Aorta (tissue), 5 donors: ENCODE data around the gene MMD. TPM values are rescaled to one million over a fixed set of nuclear protein-coding genes. Genes with fewer than 3 reads are reported as not detected.

Experiments used
- ATAC-seq: fragments of 200-7000 bp; cut with Tn5 transposase; one replicate; pipeline ENCODE4 v1.9.1; 2022; ENCODE audit warnings: moderate library complexity; ENCODE audit not compliant: low FRiP score
- DNase-seq, 2 donors: peaks; one replicate each; pipeline ENCODE4 v3.0.0-alpha.2; 2020
- H3K27ac ChIP-seq, 2 donors: one replicate each; pipeline ENCODE4 v1.5.1; 2013; ENCODE audit warnings: low read length in 2 of 2, mild to moderate bottlenecking in 2 of 2, moderate library complexity in 2 of 2, control low read depth in 1 of 2, inconsistent platforms in 1 of 2, low read depth in 1 of 2
- H3K27me3 ChIP-seq, 2 donors: one replicate each; pipeline ENCODE4 v1.6.1; 2013; ENCODE audit warnings: control low read depth in 1 of 2, low read length in 1 of 2, mild to moderate bottlenecking in 1 of 2, moderate library complexity in 1 of 2; ENCODE audit not compliant: insufficient read depth in 2 of 2, control insufficient read depth in 1 of 2
- H3K36me3 ChIP-seq, 2 donors: one replicate each; pipeline ENCODE4 v1.6.1; 2013; ENCODE audit warnings: control low read depth in 1 of 2, low read length in 1 of 2, mild to moderate bottlenecking in 1 of 2; ENCODE audit not compliant: insufficient read depth in 2 of 2, control insufficient read depth in 1 of 2
- H3K4me1 ChIP-seq, 2 donors: one replicate each; pipeline ENCODE4 v1.6.1; 2013; ENCODE audit warnings: low read length in 2 of 2, control low read depth in 1 of 2, mild to moderate bottlenecking in 1 of 2, moderate library complexity in 1 of 2; ENCODE audit not compliant: insufficient read depth in 2 of 2, control insufficient read depth in 1 of 2
- H3K4me3 ChIP-seq, 2 donors: one replicate each; pipeline ENCODE4 v1.5.1; 2013; ENCODE audit warnings: low read length in 2 of 2, control low read depth in 1 of 2, mild to moderate bottlenecking in 1 of 2
- H3K9me3 ChIP-seq: one replicate; pipeline ENCODE4 v1.6.1; 2013; ENCODE audit warnings: mild to moderate bottlenecking, low read length; ENCODE audit not compliant: control insufficient read depth
- WGBS, 2 donors: extraction: QIAGEN DNeasy Blood & Tissue Kit; methylation state at CpG; one replicate each; pipeline ENCODE4 v1.1.7; 2013; 5-methylcytosine and 5-hydroxymethylcytosine counted together
- intact Hi-C, 2 donors: fragments of 100-400 bp; cut with DNase I; formaldehyde crosslinking; loops; one replicate each; pipeline versions ENCODE4 v1.14.2 to v1.15.0; 2022
- polyA plus RNA-seq, 2 donors: library from polyadenylated mRNA; stranded (reverse); fragments of 200-250 nt; gene quantifications; one replicate each; pipeline ENCODE4 v1.2.3, GENCODE V29; 2013
- total RNA-seq, 2 donors: library from RNA; stranded (reverse); fragmentation: NEBNext Ultra II Directional; extraction: Animal tissue kit (Norgen Biotek cat#: 25700); gene quantifications; one replicate each; pipeline ENCODE4 v1.2.1, GENCODE V29; 2021
- donor health status: healthy with polysubstance abuse.
- donor health status: Bipolar disorder and iron deficiency.
- donor health status: DM: no; HTN: no; CAD: no.
- donor health status: DM: no; HTN: no; CAD: no.
- donor health status: DM: yes; HTN: yes; CAD: no.

Gene MMD
- total and polyA plus RNA-seq, 4 donors = 3.3 to 13.9 (median 11.1) TPM

- Histone ChIP-seq H3K36me3 (no peaks in the 10 kb centered on the region), H3K4me1 (no peaks in the 10 kb centered on the region), H3K4me3 (no peak overlapping the region), H3K9me3 (no peaks in the 10 kb centered on the region), H3K27ac (no peak overlapping the region), H3K27me3 (no peaks in the 10 kb centered on the region)
- 90 to 91% methylated on average over 6 of the region's 6 CpGs for WGBS, 2 donors
- DNase-seq (no peak), ATAC-seq (no peak)
- intact Hi-C loops = no loop called here
Measured at GRCh38 chr17:55456307-55457240, 34.9 kb upstream of the MMD start.

GRCh38 chr17:55454906-55455474 lies 33.4 kb upstream of the MMD start:
- H3K36me3 ChIP-seq = no peaks in the 10 kb centered on the region
- no peaks in the 10 kb centered on the region for H3K27me3 ChIP-seq
- no peak overlapping the region for H3K4me3 ChIP-seq
- H3K9me3 ChIP-seq = no peaks in the 10 kb centered on the region
- no peak overlapping the region for H3K27ac ChIP-seq
- intact Hi-C loops = no loop called here
- DNase-seq = no peak
- ATAC-seq = peak; percentile 58
- H3K4me1 ChIP-seq = no peaks in the 10 kb centered on the region
- 81 to 85% methylated on average over 4 of the region's 4 CpGs for WGBS, 2 donors

- ATAC-seq (no peak), DNase-seq (peak in 1 of 2 donors; percentile 67)
- H3K27me3 ChIP-seq = no peaks in the 10 kb centered on the region
- WGBS, 2 donors = 41 to 46% methylated on average over 6 of the region's 6 CpGs
- intact Hi-C loops = no loop called here
- no peak overlapping the region for H3K4me3 ChIP-seq
- H3K27ac ChIP-seq = no peak overlapping the region
- H3K4me1 ChIP-seq = no peaks in the 10 kb centered on the region
- no peaks in the 10 kb centered on the region for H3K36me3 ChIP-seq
- H3K9me3 ChIP-seq = no peaks in the 10 kb centered on the region
Measured at GRCh38 chr17:55453839-55454557, 32.4 kb upstream of the MMD start.

DNA sequence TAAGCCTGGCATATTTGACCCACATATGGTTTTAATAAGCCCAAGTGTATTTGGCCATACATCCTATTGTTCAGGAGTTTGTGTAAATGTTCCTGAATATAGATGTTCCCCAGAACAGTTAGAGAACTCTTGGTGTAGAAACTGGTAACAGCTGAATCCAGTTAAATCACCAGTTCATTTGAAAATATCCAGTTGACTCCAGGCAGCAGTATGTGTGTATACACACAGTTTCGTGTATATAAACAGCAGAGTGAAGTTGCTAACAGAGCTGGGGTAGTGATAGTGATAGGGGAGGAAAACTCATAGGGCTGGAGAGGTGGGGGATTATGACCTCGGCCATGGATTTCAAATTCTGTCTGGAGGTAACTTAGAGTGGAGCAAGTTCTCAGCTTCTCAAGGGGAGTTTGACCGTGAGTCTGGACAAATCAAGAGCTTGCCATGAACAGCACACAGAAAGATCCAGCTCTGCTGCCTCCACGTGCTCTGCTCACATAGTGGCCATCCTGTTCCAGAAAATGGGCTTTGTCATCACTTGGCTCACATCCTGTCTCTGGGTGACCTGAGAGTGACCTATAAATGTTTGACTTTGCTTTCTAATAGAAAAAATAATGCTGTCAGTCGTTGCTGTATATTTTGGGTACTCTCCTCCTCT lies 30.6 kb upstream of the MMD start:
- ATAC-seq (peak; percentile 57), DNase-seq (peak in 1 of 2 donors; percentile 50)
- intact Hi-C loops = no loop called here
- no peaks in the 10 kb centered on the region for H3K27me3 ChIP-seq
- no peaks in the 10 kb centered on the region for H3K36me3 ChIP-seq
- WGBS, 2 donors = 41 to 46% methylated on average over 5 of the region's 5 CpGs
- no peaks in the 10 kb centered on the region for H3K9me3 ChIP-seq
- H3K4me3 ChIP-seq = no peak overlapping the region
- H3K27ac ChIP-seq = no peak overlapping the region
- no peaks in the 10 kb centered on the region for H3K4me1 ChIP-seq

DNA sequence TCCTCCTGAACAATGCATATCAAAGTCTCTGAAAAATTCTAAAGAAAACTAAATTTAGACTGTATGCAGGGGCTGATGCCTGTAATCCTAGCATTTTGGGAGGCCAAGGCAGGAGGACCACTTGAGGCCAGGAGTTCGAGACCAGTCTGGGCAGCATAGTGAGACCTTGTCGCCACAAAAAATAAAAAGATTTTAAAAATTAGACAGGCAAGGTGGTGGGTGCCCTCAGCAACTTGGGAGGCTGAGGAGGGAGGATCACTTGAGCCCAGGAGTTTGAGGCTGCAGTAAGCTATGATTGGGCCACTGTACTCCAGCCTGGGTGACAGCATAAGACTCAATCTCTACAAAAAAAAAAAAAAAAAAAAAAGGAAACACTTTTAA lies 30.1 kb upstream of the MMD start:
- ATAC-seq = no peak
- H3K4me3 ChIP-seq = no peak overlapping the region
- WGBS, 2 donors = 94 to 95% methylated on average over 2 of the region's 2 CpGs
- no peak for DNase-seq
- intact Hi-C loops = no loop called here
- no peaks in the 10 kb centered on the region for H3K4me1 ChIP-seq
- no peak overlapping the region for H3K27ac ChIP-seq
- no peaks in the 10 kb centered on the region for H3K27me3 ChIP-seq
- H3K9me3 ChIP-seq = no peaks in the 10 kb centered on the region
- H3K36me3 ChIP-seq = no peaks in the 10 kb centered on the region

GRCh38 chr17:55451203-55451641 lies 29.6 kb upstream of the MMD start:
- Histone ChIP-seq H3K27me3 (no peaks in the 10 kb centered on the region), H3K4me3 (no peak overlapping the region), H3K27ac (no peak overlapping the region), H3K36me3 (no peaks in the 10 kb centered on the region), H3K4me1 (no peaks in the 10 kb centered on the region), H3K9me3 (no peaks in the 10 kb centered on the region)
- DNase-seq = no peak
- ATAC-seq = no peak
- intact Hi-C loops = no loop called here
- 63 to 81% methylated on average over 1 of the region's 1 CpG for whole genome bisulfite sequencing, 2 donors

GRCh38 chr17:55450232-55450825 lies 28.7 kb upstream of the MMD start:
- intact Hi-C loops = no loop called here
- no peaks in the 10 kb centered on the region for H3K4me1 ChIP-seq
- H3K27me3 ChIP-seq = no peaks in the 10 kb centered on the region

GRCh38 chr17:55448681-55449080 lies 27.0 kb upstream of the MMD start:
- Histone ChIP-seq H3K9me3 (no peaks in the 10 kb centered on the region), H3K27ac (no peak overlapping the region), H3K27me3 (no peaks in the 10 kb centered on the region), H3K4me3 (no peak overlapping the region), H3K4me1 (no peaks in the 10 kb centered on the region), H3K36me3 (no peaks in the 10 kb centered on the region)
- ATAC-seq = no peak
- 60 to 61% methylated on average over 4 of the region's 4 CpGs for WGBS, 2 donors
- DNase-seq = no peak
- intact Hi-C loops = no loop called here

More at GRCh38 chr17:55450232-55450825, 28.7 kb upstream of the MMD start:
- 80 to 84% methylated on average over 7 of the region's 7 CpGs for WGBS, 2 donors
- ATAC-seq (no peak), DNase-seq (no peak)
- Histone ChIP-seq H3K36me3 (no peaks in the 10 kb centered on the region), H3K9me3 (no peaks in the 10 kb centered on the region), H3K27ac (no peak overlapping the region), H3K4me3 (no peak overlapping the region)
